ENCODE results near the gene ANKFN1.

Gene ANKFN1

GRCh38 chr17:56149266-56150036, 3.8 kb upstream of the ANKFN1 start:
- Histone ChIP-seq H3K9me2 (replicated peaks; ENCODE audit: low read depth, low read length) (no peaks in the 10 kb centered on the region), H3K36me3 (ENCODE audit: insufficient read depth, low read length) (no peaks in the 10 kb centered on the region), H3K4me2 (ENCODE audit: low read depth, low read length, poor library complexity, severe bottlenecking) (no peak overlapping the region), H2AFZ (ENCODE audit: low read length) (no peak overlapping the region), H3K4me3 (ENCODE audit: low read length, poor library complexity, severe bottlenecking) (no peak overlapping the region), H3K4me1 (ENCODE audit: insufficient read depth, low read length, poor library complexity, severe bottlenecking) (no peaks in the 10 kb centered on the region), H3K9ac (ENCODE audit: low read depth, low read length, poor library complexity, severe bottlenecking) (no peak overlapping the region), H3K9me3 (ENCODE audit: insufficient read depth, low read depth, low read length) (no peaks in the 10 kb centered on the region), H3K79me2 (ENCODE audit: insufficient read depth, low read length) (no peaks in the 10 kb centered on the region), H3K27me3 (ENCODE audit: insufficient read depth, low read length, poor library complexity, severe bottlenecking) (no peaks in the 10 kb centered on the region), H4K20me1 (ENCODE audit: insufficient read depth, low read length, poor library complexity, severe bottlenecking) (no peaks in the 10 kb centered on the region), H3F3A (ENCODE audit: low read depth) (no peaks in the 10 kb centered on the region)
- TF ChIP-seq EZH2phosphoT487 (IDR thresholded peaks at IDR 0.05; ENCODE audit: borderline replicate concordance) (no peak), CTCF (conservative IDR thresholded peaks at IDR 0.05; ENCODE audit: low read length) (no peak)

GRCh38 chr17:56150649-56151048, 2.6 kb upstream of the ANKFN1 start:
- no peaks in the 10 kb centered on the region for H3F3A ChIP-seq (ENCODE audit: low read depth)
- H3K27me3 ChIP-seq (ENCODE audit: insufficient read depth, low read length, poor library complexity, severe bottlenecking): no peaks in the 10 kb centered on the region
- TF ChIP-seq EZH2phosphoT487 (IDR thresholded peaks at IDR 0.05; ENCODE audit: borderline replicate concordance): no peak
- no peak for TF ChIP-seq CTCF (conservative IDR thresholded peaks at IDR 0.05; ENCODE audit: low read length)
- no peaks in the 10 kb centered on the region for H3K36me3 ChIP-seq (ENCODE audit: insufficient read depth, low read length)
- no peaks in the 10 kb centered on the region for H4K20me1 ChIP-seq (ENCODE audit: insufficient read depth, low read length, poor library complexity, severe bottlenecking)
- H3K4me3 ChIP-seq (ENCODE audit: low read length, poor library complexity, severe bottlenecking): no peak overlapping the region
- no peaks in the 10 kb centered on the region for H3K9me2 ChIP-seq (replicated peaks; ENCODE audit: low read depth, low read length)
- H3K9me3 ChIP-seq (ENCODE audit: insufficient read depth, low read depth, low read length): no peaks in the 10 kb centered on the region
- H3K4me2 ChIP-seq (ENCODE audit: low read depth, low read length, poor library complexity, severe bottlenecking): no peak overlapping the region
- no peak overlapping the region for H3K9ac ChIP-seq (ENCODE audit: low read depth, low read length, poor library complexity, severe bottlenecking)
- no peaks in the 10 kb centered on the region for H3K79me2 ChIP-seq (ENCODE audit: insufficient read depth, low read length)
- H3K4me1 ChIP-seq (ENCODE audit: insufficient read depth, low read length, poor library complexity, severe bottlenecking): no peaks in the 10 kb centered on the region
- H2AFZ ChIP-seq (ENCODE audit: low read length): no peak overlapping the region

- Histone ChIP-seq H3K27me3 (ENCODE audit: insufficient read depth, low read length, poor library complexity, severe bottlenecking) (no peaks in the 10 kb centered on the region), H3K79me2 (ENCODE audit: insufficient read depth, low read length) (no peaks in the 10 kb centered on the region), H4K20me1 (ENCODE audit: insufficient read depth, low read length, poor library complexity, severe bottlenecking) (no peaks in the 10 kb centered on the region), H3K4me2 (ENCODE audit: low read depth, low read length, poor library complexity, severe bottlenecking) (no peak overlapping the region), H3K9me2 (replicated peaks; ENCODE audit: low read depth, low read length) (no peaks in the 10 kb centered on the region), H3K4me1 (ENCODE audit: insufficient read depth, low read length, poor library complexity, severe bottlenecking) (no peaks in the 10 kb centered on the region), H3K36me3 (ENCODE audit: insufficient read depth, low read length) (no peaks in the 10 kb centered on the region), H3K9me3 (ENCODE audit: insufficient read depth, low read depth, low read length) (no peaks in the 10 kb centered on the region), H3K9ac (ENCODE audit: low read depth, low read length, poor library complexity, severe bottlenecking) (no peak overlapping the region), H3K4me3 (ENCODE audit: low read length, poor library complexity, severe bottlenecking) (no peak overlapping the region), H2AFZ (ENCODE audit: low read length) (no peak overlapping the region), H3F3A (ENCODE audit: low read depth) (no peaks in the 10 kb centered on the region)
- no peak for TF ChIP-seq CTCF (conservative IDR thresholded peaks at IDR 0.05; ENCODE audit: low read length)
- no peak for TF ChIP-seq EZH2phosphoT487 (IDR thresholded peaks at IDR 0.05; ENCODE audit: borderline replicate concordance)
Observed at GRCh38 chr17:56157845-56158244, 4.6 kb downstream of the ANKFN1 start.

All from Loucy (cell line).